ENCODE data around the gene KCTD2.

GRCh38 chr17:75034236-75034908, 12.7 kb upstream of the KCTD2 start:
- no peak for TF ChIP-seq CTCF (IDR thresholded peaks at IDR 0.05; ENCODE audit: insufficient read depth, low read length)
- no peak for TF ChIP-seq GABPA (IDR thresholded peaks at IDR 0.05; ENCODE audit: low read depth)
- 0 out of 2 replicates have a peak, but pooled peaks have one; percentile 34 for TF ChIP-seq POLR2AphosphoS5 (IDR thresholded peaks at IDR 0.05; ENCODE audit: low read depth)
